ENCODE results near the gene CMC4.

DNA sequence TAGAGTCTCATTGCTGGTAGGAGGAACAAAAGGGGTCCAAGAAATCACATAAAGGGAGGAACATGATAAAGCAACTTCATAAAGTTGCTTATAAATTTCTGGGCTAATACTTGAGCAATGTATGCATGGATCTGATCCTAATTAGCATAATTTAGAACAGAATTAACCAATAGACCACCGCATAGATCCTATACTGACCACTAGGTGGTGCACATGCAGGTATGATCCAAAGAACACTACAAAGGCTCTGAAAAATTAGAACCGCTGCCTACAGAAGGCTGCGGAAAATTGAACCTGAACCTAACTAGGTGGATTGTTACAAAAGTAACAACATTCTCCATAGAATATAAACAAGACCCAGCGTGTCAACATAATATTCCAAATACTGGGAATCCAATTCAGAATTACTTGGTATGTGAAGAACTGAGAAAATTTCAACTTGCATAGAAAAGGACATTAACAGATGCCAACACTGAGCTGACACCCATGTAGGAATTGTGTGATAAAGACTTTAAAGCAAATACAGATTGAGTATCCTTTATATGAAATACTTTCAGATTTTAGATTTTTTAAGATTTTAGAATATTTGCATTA lies 23.6 kb upstream of the CMC4 start:
- TF ChIP-seq, protein P1, sequence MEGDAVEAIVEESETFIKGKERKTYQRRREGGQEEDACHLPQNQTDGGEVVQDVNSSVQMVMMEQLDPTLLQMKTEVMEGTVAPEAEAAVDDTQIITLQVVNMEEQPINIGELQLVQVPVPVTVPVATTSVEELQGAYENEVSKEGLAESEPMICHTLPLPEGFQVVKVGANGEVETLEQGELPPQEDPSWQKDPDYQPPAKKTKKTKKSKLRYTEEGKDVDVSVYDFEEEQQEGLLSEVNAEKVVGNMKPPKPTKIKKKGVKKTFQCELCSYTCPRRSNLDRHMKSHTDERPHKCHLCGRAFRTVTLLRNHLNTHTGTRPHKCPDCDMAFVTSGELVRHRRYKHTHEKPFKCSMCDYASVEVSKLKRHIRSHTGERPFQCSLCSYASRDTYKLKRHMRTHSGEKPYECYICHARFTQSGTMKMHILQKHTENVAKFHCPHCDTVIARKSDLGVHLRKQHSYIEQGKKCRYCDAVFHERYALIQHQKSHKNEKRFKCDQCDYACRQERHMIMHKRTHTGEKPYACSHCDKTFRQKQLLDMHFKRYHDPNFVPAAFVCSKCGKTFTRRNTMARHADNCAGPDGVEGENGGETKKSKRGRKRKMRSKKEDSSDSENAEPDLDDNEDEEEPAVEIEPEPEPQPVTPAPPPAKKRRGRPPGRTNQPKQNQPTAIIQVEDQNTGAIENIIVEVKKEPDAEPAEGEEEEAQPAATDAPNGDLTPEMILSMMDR (conservative IDR thresholded peaks at IDR 0.05; ENCODE audit: low read depth, low read length), result peak; percentile 54
- TF ChIP-seq RAD21 (IDR thresholded peaks at IDR 0.05; ENCODE audit: low read length), result peak; percentile 43
- no peak for TF ChIP-seq POLR2A (IDR thresholded peaks at IDR 0.05; ENCODE audit: low read depth, low read length)
- no peak for TF ChIP-seq BHLHE40 (IDR thresholded peaks at IDR 0.05; ENCODE audit: low read depth, low read length)
- TF ChIP-seq CHD1 (IDR thresholded peaks at IDR 0.05; ENCODE audit: low read depth, low read length), result no peak
- TF ChIP-seq, protein P2, sequence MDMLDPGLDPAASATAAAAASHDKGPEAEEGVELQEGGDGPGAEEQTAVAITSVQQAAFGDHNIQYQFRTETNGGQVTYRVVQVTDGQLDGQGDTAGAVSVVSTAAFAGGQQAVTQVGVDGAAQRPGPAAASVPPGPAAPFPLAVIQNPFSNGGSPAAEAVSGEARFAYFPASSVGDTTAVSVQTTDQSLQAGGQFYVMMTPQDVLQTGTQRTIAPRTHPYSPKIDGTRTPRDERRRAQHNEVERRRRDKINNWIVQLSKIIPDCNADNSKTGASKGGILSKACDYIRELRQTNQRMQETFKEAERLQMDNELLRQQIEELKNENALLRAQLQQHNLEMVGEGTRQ (IDR thresholded peaks at IDR 0.05; ENCODE audit: low read depth, low read length), result no peak
